ENCODE data around the gene MAML1. TPM values are rescaled to one million over a fixed set of nuclear protein-coding genes. Genes with fewer than 3 reads are reported as not detected.
"Not testable (repeated sequence)": the region's sequence is repeated elsewhere in the genome, so short reads cannot be mapped to it uniquely, and the experiment has no call there.

Gene MAML1
- total RNA-seq, 1 experiment from 2014 or later = 14.2 TPM

DNA sequence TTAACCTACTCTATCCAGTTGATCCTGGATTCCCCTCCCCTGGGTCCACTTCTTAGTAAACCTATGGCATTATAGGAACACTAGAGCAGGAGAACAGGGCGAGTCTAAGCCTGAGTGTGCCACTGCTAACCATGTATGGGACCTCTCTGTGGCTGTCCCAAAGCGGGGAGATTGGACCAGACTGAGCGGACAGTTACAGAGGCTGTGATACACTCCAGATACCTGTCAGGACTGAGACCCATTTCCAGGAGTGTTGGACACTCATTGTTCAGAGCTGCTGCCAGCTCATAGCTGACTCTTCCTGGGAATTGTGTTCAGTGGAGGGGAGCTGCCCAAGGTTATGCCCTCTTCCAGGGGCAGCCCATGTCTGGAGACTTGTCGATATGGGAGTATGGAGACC is 49.2 kb downstream of the MAML1 start:
- H3K9me3 ChIP-seq (ENCODE audit: low read length) = no peaks in the 10 kb centered on the region
- H3K4me3 ChIP-seq (ENCODE audit: low read length) = no peak overlapping the region
- no peaks in the 10 kb centered on the region for H3K27me3 ChIP-seq (ENCODE audit: low read length)
- H3K79me2 ChIP-seq (ENCODE audit: low read length) = no peaks in the 10 kb centered on the region
- no peak for DNase-seq
- no peak overlapping the region for H3K27ac ChIP-seq (ENCODE audit: low read length)
- no peaks in the 10 kb centered on the region for H3K4me1 ChIP-seq (ENCODE audit: low read length)
- no peaks in the 10 kb centered on the region for H3K36me3 ChIP-seq (ENCODE audit: insufficient read depth, low read length)
- H3K9me2 ChIP-seq (replicated peaks; ENCODE audit: insufficient read depth, low read length) = no peaks in the 10 kb centered on the region
- H4K20me1 ChIP-seq (ENCODE audit: insufficient read depth, low read depth, low read length) = no peaks in the 10 kb centered on the region
- H3K4me2 ChIP-seq (ENCODE audit: low read depth, low read length, poor library complexity, severe bottlenecking) = no peak overlapping the region
- no peak overlapping the region for H2AFZ ChIP-seq (ENCODE audit: low read length)
- H3K9ac ChIP-seq (ENCODE audit: low read length) = no peak overlapping the region

- H3K4me3 ChIP-seq (ENCODE audit: low read length) = no peak overlapping the region
- H4K20me1 ChIP-seq (ENCODE audit: insufficient read depth, low read depth, low read length) = no peaks in the 10 kb centered on the region
- no peak overlapping the region for H3K4me2 ChIP-seq (ENCODE audit: low read depth, low read length, poor library complexity, severe bottlenecking)
- no peaks in the 10 kb centered on the region for H3K9me2 ChIP-seq (replicated peaks; ENCODE audit: insufficient read depth, low read length)
- H2AFZ ChIP-seq (ENCODE audit: low read length) = no peak overlapping the region
- no peaks in the 10 kb centered on the region for H3K79me2 ChIP-seq (ENCODE audit: low read length)
- H3K36me3 ChIP-seq (ENCODE audit: insufficient read depth, low read length) = no peaks in the 10 kb centered on the region
- H3K27ac ChIP-seq (ENCODE audit: low read length) = no peak overlapping the region
- H3K9me3 ChIP-seq (ENCODE audit: low read length) = no peaks in the 10 kb centered on the region
- H3K4me1 ChIP-seq (ENCODE audit: low read length) = peaks cover under 1% of the 10 kb centered on the region; the same call in 1 of the 2 replicates
- DNase-seq = no peak
- H3K27me3 ChIP-seq (ENCODE audit: low read length) = no peaks in the 10 kb centered on the region
- no peak overlapping the region for H3K9ac ChIP-seq (ENCODE audit: low read length)
Observed at GRCh38 chr5:179783128-179783527, 50.5 kb downstream of the MAML1 start.

DNA sequence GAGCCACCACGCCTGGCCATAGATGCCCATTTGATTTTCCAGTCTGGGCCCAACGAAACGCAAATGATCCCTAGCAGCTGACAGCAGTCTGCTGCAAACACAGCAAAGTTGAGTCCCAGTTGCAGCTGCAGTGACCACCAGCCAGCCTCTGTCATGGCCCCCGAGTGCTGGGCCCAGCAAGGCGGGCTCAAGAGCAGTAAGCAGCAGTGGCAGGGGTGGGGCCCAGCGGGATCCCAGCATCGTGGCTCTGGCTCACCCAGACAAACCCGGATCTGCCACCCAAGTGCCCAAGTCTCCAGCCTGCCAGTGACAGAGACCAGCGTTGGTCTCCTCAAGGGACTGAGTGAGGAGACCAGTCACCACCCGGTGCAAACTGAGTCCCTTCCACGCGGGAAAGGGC is 54.2 kb downstream of the MAML1 start:
- no peaks in the 10 kb centered on the region for H3K36me3 ChIP-seq (ENCODE audit: insufficient read depth, low read length)
- H3K27me3 ChIP-seq (ENCODE audit: low read length) = no peaks in the 10 kb centered on the region
- no peaks in the 10 kb centered on the region for H4K20me1 ChIP-seq (ENCODE audit: insufficient read depth, low read depth, low read length)
- H3K9me2 ChIP-seq (replicated peaks; ENCODE audit: insufficient read depth, low read length) = no peaks in the 10 kb centered on the region
- no peak overlapping the region for H3K27ac ChIP-seq (ENCODE audit: low read length)
- no peak overlapping the region for H3K4me3 ChIP-seq (ENCODE audit: low read length)
- H3K9me3 ChIP-seq (ENCODE audit: low read length) = no peaks in the 10 kb centered on the region
- DNase-seq = no peak
- no peak overlapping the region for H2AFZ ChIP-seq (ENCODE audit: low read length)
- H3K4me1 ChIP-seq (ENCODE audit: low read length) = peaks cover 5% of the 10 kb centered on the region
- no peak overlapping the region for H3K4me2 ChIP-seq (ENCODE audit: low read depth, low read length, poor library complexity, severe bottlenecking)
- H3K79me2 ChIP-seq (ENCODE audit: low read length) = no peaks in the 10 kb centered on the region
- H3K9ac ChIP-seq (ENCODE audit: low read length) = no peak overlapping the region

DNA sequence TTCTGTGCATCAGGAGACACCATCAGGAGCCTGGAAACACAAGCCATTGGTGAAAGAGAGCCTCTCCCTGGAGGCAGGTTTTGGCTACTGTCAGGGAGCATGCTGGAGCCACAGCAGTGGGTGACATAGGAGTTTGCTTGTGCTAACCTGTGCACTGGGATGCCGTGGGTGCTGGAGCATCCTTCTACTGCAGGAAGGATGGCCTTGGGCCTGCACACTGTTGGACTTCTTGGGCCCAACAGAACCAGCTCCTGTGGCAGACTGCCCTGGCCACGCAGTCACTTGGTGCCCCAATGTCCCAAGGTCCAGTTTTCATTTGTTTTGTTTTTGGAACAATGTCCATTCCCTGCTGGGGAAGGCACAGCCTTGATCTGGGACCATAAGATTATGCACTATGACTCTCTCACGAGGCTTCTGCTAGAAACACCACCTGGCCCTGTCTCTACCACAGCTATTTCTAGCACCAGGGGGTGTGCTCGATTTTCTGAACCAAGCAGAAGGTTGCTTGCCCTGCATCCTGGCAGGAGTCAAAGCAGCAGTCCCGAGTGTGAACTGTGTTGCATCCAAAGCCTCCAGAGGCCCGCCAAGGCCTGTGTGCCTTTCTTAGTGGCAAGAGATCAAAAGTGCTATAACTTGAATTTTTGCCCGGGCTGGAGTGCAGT is 55.7 kb downstream of the MAML1 start:
- Histone ChIP-seq H3K9ac (ENCODE audit: low read length) (no peak overlapping the region), H3K4me1 (ENCODE audit: low read length) (peaks cover 5% of the 10 kb centered on the region), H3K4me3 (ENCODE audit: low read length) (no peak overlapping the region), H2AFZ (ENCODE audit: low read length) (no peak overlapping the region), H3K27me3 (ENCODE audit: low read length) (no peaks in the 10 kb centered on the region), H3K9me2 (replicated peaks; ENCODE audit: insufficient read depth, low read length) (no peaks in the 10 kb centered on the region), H3K79me2 (ENCODE audit: low read length) (no peaks in the 10 kb centered on the region), H4K20me1 (ENCODE audit: insufficient read depth, low read depth, low read length) (0 out of 2 replicates have a peak, but pooled peaks cover 4% of the 10 kb centered on the region), H3K9me3 (ENCODE audit: low read length) (no peaks in the 10 kb centered on the region), H3K36me3 (ENCODE audit: insufficient read depth, low read length) (no peaks in the 10 kb centered on the region), H3K27ac (ENCODE audit: low read length) (no peak overlapping the region), H3K4me2 (ENCODE audit: low read depth, low read length, poor library complexity, severe bottlenecking) (no peak overlapping the region)
- DNase-seq = no peak

- H3K4me1 ChIP-seq (ENCODE audit: low read length) = peaks cover 14% of the 10 kb centered on the region
- H3K27ac ChIP-seq (ENCODE audit: low read length); H4K20me1 ChIP-seq (ENCODE audit: insufficient read depth, low read depth, low read length); H3K36me3 ChIP-seq (ENCODE audit: insufficient read depth, low read length); H2AFZ ChIP-seq (ENCODE audit: low read length); H3K9ac ChIP-seq (ENCODE audit: low read length); H3K4me3 ChIP-seq (ENCODE audit: low read length); H3K9me2 ChIP-seq (replicated peaks; ENCODE audit: insufficient read depth, low read length); H3K9me3 ChIP-seq (ENCODE audit: low read length); DNase-seq; H3K79me2 ChIP-seq (ENCODE audit: low read length); H3K27me3 ChIP-seq (ENCODE audit: low read length); H3K4me2 ChIP-seq (ENCODE audit: low read depth, low read length, poor library complexity, severe bottlenecking): not testable (repeated sequence)
Observed at GRCh38 chr5:179789278-179789677, 56.7 kb downstream of the MAML1 start.

DNA sequence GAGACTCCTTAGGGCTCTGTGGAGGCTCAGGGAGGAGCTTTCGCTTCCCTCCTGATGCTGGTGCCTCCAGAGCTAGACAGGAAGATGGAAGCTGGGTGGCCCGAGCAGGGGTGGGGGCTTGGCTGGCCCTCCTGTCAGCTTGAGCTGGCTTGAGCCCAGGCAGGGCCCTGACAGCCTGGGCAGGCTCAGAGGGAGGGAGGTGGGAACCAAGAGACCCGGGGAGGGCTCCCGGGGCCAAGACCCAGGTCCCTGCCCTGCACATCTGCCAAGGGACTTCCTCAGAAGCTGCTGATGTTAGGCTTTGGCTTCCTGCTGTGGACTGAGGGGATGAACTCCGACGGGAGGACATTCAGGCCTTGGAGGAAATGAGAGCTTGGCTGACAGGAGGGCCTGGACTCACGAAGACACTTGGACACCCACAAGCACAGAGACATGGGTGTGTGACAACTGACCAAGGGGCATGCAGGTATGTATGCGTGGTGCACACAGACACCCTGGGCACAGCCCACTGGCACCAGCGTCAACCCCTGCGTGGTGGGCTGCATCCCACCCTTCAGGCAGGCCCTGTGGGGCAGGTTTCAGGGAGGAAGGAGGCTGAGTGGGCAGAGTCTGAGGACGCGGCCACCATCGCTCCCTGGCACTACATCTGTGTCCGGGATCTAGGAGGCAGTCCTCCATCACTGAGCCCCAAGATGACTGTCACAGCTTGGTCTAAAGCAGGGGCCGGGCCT is 59.4 kb downstream of the MAML1 start:
- Histone ChIP-seq H3K4me1 (ENCODE audit: low read length) (peaks cover 37% of the 10 kb centered on the region), H3K9me2 (replicated peaks; ENCODE audit: insufficient read depth, low read length) (no peaks in the 10 kb centered on the region), H3K4me2 (ENCODE audit: low read depth, low read length, poor library complexity, severe bottlenecking) (no peak overlapping the region), H4K20me1 (ENCODE audit: insufficient read depth, low read depth, low read length) (peaks cover 11% of the 10 kb centered on the region), H3K79me2 (ENCODE audit: low read length) (no peaks in the 10 kb centered on the region), H3K27me3 (ENCODE audit: low read length) (no peaks in the 10 kb centered on the region), H3K4me3 (ENCODE audit: low read length) (no peak overlapping the region), H3K9ac (ENCODE audit: low read length) (no peak overlapping the region), H2AFZ (ENCODE audit: low read length) (no peak overlapping the region), H3K36me3 (ENCODE audit: insufficient read depth, low read length) (no peaks in the 10 kb centered on the region), H3K27ac (ENCODE audit: low read length) (no peak overlapping the region), H3K9me3 (ENCODE audit: low read length) (no peaks in the 10 kb centered on the region)
- DNase-seq = no peak

DNA sequence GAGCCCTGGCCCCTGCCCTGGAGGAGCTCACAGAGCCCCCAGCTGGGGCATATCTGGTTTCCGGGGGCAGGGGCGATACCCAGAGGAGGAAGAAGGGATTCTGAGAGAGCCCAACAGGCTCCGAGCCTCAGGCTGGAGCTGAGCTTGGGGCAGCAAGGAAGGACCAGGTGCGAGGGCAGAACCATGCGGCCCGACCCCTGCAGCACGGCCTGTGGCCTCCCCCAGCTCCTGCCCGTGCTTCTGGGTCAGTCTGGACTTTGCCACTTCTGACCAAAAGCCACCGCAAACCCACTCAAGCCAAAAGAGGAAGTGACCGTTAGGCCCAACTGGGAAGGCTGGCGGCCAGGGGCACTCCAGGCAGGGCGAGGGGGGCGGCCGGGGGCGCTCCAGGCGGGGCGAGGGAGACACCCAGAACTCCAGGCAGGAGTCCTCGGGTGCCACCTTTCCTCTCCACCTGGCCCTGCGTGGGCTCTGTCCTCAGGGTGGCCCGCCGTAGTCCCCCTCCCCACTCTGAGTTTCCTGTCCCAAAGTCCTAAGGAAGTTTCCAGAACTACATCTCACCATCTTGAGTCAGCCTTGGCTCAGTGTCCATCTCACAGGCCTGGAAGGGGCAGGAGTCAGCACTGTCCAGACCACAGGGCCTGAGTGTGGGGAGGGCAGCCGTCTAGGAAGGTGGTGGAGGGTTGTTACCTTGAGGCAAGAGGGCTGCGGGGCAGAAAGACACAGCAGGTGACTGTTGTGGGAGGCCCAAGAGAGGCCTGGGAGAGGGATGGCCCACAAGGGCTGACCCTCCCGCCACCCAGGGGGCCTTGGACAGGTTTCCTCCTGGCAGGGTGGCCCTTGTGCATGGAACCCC is 60.2 kb downstream of the MAML1 start:
- Histone ChIP-seq H3K4me2 (ENCODE audit: low read depth, low read length, poor library complexity, severe bottlenecking) (no peak overlapping the region), H2AFZ (ENCODE audit: low read length) (no peak overlapping the region), H3K4me1 (ENCODE audit: low read length) (peaks cover 37% of the 10 kb centered on the region), H3K9ac (ENCODE audit: low read length) (no peak overlapping the region), H3K27ac (ENCODE audit: low read length) (no peak overlapping the region), H3K4me3 (ENCODE audit: low read length) (no peak overlapping the region), H4K20me1 (ENCODE audit: insufficient read depth, low read depth, low read length) (peaks cover 11% of the 10 kb centered on the region), H3K9me3 (ENCODE audit: low read length) (no peaks in the 10 kb centered on the region), H3K36me3 (ENCODE audit: insufficient read depth, low read length) (no peaks in the 10 kb centered on the region), H3K79me2 (ENCODE audit: low read length) (no peaks in the 10 kb centered on the region), H3K9me2 (replicated peaks; ENCODE audit: insufficient read depth, low read length) (no peaks in the 10 kb centered on the region), H3K27me3 (ENCODE audit: low read length) (no peaks in the 10 kb centered on the region)
- DNase-seq = no peak
